Ureter (tissue), 1 donor: ENCODE data around the gene GABBR1. TPM values are rescaled to one million over a fixed set of nuclear protein-coding genes. Genes with fewer than 3 reads are reported as not detected.
A peak's percentile ranks its signal among the peaks of the same experiment; 100 is the strongest.

Source experiments
- DNase-seq: peaks from one replicate; pipeline ENCODE4 v3.0.0-alpha.2; 2020; ENCODE audit warnings: low spot score
- total RNA-seq: library from RNA; stranded (reverse); gene quantifications from one replicate; pipeline ENCODE4 v1.2.4, GENCODE V29; 2023
- donor health status: DM: yes; HTN: yes; CAD: no.

Gene GABBR1
- total RNA-seq, 1 donor from 2014 or later = 64.3 TPM

DNA sequence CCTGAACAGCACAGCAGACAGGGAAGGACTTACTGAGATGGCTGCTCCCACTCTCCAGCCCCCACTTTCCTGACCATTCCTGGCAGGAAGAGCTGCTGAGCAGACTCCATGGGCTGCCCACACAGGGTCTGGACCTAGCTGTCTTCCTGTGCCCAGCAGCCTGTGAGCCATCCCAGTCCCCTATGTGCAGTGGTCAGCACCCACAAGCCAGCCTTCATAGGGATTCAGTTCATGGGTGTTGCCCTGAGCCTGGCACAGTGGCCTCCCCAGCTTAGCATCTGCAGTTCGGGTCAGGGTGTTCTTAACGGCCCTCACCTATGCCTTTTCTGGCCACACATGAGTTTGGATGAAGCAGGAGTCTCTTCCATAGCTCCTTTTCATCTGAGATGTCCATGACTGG lies 105.4 kb downstream of the GABBR1 start:
- DNase-seq = no peak

DNA sequence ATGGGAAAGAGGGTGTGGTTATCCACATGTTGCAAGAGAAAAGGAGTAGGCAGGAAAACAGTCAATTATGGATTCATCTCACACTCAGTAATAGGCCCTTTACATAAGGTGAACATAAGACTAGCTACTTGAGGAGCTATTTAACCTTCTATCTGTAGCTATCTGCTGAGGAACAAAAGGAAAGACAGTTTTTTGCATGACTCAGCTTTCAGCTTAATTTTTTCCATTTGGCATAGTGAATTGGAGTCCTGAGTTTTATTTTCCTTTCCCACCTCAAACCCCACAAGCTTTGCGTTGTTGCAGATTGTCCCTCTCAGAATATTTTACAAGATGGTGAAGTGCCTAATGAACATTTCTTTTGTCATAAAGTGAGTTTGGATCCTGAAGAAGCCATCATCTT lies 105.9 kb downstream of the GABBR1 start:
- DNase-seq = no peak

DNA sequence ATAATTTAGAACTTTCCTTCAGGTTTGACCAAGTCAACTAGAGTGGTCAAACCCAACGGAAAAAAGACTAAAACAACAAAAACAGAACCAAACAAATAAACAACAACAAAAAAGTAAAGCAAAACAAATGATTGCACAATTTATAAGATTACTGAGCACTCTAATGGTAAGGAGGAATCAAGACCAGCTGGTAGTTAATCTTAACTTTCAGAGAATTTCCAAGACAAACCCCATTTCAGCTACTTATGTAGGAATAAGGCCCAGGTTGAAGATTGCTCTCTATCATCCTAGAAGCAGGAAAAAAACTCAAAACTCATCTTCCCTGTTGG lies 107.7 kb downstream of the GABBR1 start:
- no peak for DNase-seq

DNA sequence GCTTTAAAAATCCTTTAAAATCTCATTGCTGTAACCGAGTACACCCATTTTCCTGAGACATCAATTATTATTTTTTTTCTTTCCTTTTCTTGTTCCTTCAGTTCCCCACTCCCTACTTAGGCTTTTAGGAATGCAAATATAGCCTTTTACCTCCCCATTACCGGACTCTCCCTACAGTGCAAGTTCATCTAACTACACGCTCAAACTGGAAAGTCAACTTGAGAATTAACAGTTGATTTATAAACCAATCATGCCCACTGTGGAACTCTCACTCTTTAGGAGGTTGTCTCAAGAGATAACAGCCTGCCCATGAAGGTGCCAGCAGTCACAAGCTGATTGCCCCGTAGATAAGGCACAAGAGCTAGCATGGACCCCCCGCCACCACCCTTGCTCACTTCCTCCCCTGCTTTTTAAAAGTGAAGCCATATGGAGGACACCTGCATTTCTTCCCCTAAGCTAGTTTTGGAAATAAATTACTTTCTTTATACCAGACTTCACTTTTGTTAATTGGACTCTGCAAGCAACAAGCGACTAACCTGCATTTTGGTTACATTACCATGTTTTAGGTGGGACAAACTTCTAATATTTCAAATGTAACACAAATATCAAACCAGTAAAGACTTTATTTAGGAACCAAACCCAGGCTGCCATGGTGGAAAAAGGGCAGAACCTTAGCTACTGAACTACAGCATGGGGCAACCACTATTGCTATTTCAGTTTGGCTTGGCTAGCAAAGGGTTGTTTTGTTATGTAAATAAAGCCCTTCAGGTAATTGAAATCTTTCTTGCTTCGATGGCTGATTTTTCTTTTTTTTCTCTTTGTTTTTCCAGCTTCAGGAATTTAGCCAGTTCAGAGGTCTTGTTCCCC lies 108.3 kb downstream of the GABBR1 start:
- DNase-seq = no peak

GRCh38 chr6:29524044-29524443 lies 108.9 kb downstream of the GABBR1 start:
- DNase-seq = no peak

DNA sequence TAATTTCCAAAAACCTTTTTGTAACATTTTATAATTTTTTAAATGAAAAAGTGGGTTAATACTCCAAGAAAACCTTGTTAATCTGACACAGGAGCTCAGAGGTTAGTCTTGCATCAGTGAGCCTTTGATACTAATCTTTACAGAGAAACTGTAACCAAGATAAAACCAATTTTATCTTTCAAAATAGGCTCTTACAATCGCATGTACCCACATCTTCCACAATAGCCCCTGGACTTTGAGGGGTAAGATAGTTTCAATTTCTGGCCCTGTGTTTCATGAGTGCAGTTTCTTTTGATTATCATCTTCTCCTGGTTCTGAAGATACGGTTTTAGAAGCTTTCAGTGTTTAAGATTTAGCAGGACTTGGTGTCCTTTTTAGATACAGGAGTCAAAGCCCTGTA lies 110.8 kb downstream of the GABBR1 start:
- DNase-seq = no peak

DNA sequence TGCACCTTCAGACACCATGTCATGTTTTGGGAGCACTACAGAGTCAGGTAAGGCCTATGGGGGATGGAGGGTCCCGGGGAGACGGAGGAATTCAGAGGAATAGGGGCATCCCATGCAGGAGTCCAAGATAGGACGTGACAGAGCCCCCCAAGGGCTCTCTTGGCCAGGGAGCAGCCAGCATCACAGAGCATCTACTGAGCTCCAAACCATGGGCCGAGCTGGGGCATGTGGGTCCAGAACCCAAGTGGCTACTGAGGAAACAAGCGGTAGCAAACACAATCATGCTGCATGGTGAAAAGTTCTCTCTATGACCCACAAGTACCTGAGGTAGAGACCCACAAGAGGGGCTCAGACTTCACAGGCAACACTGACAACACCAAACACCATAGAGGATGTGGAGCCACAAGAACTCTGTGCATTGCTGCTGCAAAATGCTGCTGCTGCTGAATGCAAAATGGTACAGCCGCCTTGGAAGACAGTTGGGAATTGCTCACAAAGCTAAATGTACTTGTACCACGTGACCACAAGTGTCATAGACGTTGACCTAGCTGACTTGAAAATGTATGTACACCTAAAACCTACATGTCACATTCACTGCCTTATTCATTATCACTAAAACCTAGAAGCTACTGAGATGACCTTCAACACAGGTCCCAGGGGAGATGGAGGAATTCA lies 111.8 kb downstream of the GABBR1 start:
- DNase-seq = no peak

- no peak for DNase-seq
Observed at GRCh38 chr6:29520232-29520631, 112.8 kb downstream of the GABBR1 start.

GRCh38 chr6:29519291-29520010 lies 113.5 kb downstream of the GABBR1 start:
- no peak for DNase-seq

DNA sequence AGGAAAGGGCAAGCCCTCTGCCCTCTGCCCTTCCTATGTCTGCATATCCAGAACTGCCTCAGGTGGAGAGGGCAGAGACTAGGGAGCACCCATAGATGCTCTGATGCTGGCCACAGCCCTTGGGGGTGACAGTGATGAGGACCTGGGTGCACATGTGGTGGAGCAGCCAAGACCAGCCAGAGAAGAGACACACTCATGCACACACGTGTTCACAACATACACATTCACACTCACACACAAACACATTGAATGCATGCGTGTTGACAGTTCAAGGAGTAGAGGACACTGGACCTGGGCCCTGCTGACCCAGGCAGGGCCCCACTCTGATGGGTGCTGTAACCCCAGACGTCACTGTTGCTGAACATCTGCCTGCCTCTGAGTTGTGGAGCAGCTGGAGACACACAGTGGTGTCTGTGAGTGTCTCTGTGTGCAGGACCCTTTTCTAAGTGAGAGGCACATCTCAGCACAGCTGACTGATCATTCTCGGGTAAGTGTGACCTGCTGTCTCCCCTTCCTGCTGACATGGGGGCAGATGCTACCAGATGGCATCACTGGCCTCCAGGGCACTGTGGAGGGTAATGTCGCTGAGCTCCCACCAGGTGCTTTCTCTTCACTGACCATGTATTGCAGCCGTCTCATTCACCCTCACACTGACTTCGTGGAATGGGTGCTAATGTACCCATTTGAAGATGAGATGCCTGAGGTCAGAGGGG lies 115.1 kb downstream of the GABBR1 start:
- peak; percentile 18 for DNase-seq

DNA sequence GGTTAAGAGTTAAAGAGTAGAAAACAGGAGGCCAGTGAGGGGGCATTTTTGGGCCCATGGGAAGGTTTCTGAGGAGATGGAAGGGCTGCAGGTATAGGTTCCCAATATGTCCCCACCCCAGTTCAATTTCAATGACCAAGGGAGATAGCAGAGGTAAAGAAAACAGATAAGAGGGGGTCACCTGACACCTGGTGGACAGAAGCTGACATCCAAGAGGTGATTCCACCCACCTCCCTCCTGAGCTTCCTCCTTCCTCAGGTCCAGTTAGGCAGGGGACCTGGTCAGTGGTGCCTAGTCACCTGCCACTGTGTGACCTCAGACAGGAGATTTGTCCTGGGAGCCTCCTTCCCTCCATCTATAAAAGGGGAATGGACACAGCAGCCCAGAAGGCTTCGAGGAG lies 115.7 kb downstream of the GABBR1 start:
- DNase-seq = no peak

DNA sequence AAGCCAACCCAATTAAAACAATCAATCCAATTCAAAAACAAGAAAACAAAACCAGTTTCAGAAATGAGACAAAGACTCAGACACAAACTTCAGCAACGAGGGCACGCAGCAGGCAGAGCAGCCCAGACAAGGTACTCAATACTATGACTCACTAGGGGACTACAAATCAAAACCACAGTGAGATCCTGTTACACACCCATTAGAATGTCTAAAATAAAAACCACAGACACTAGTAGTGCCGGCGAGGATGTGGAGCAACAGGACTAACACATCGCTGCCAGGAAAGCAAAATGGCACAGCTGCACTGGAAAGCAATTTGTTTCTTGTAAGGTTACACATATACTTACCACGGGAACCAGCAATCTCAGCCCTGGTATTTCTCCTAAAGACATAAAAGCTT lies 116.9 kb downstream of the GABBR1 start:
- peak; percentile 14 for DNase-seq

DNA sequence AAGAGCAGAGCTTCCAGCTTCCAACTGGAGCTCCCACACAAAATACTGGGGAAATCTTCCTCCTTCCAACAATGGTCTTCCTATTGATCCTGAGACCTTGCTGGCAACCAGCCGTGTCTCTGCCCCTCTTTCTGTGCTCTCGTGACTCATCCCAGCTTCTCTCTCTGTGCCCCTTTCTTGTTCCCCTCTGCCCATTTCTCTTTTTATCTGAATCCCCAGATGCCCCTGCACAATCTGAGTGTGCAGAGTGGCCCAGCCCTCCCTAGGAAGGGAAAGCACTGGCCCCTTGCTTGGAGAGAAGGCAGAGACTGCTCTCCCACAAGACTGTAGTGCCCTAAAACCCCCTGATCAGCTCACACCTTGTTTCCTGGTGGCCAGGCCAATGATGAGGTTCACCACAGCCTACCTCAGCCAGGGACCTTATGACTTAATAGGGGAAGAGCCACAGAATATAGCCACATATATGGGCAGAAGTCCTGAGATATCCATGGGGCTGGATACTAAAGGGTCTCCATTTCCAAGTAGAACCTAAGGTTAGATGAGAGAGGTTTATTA lies 122.2 kb downstream of the GABBR1 start:
- DNase-seq = peak; percentile 14

- peak; percentile 17 for DNase-seq
Observed at GRCh38 chr6:29510202-29510601, 122.8 kb downstream of the GABBR1 start.

Other genes starting within 250 kb of the GABBR1 start
- not detected for gene OR12D2, start 237.6 kb downstream of the GABBR1 start, total RNA-seq
- not detected for gene OR12D1, start 218.3 kb downstream of the GABBR1 start, total RNA-seq
- not detected for gene OR10C1, start 193.9 kb downstream of the GABBR1 start, total RNA-seq
- not detected for gene OR11A1, start 176.1 kb downstream of the GABBR1 start, total RNA-seq
- not detected for gene OR2H1, start 176.0 kb downstream of the GABBR1 start, total RNA-seq
- gene MAS1L, start 145.2 kb downstream of the GABBR1 start, total RNA-seq = not detected
- 8.8 TPM for gene UBD, start 73.5 kb downstream of the GABBR1 start, total RNA-seq
- gene OR2H2, start 48.1 kb downstream of the GABBR1 start, total RNA-seq = not detected
- gene MOG, start 23.9 kb upstream of the GABBR1 start, total RNA-seq = not detected
- gene ZFP57, start 48.0 kb upstream of the GABBR1 start, total RNA-seq = 3.0 TPM
- gene HLA-F, start 90.3 kb upstream of the GABBR1 start, total RNA-seq = 51.6 TPM
- gene HLA-G, start 194.6 kb upstream of the GABBR1 start, total RNA-seq = not detected